HG02840 (cell line): ENCODE results near the gene SCN3B.

ENCODE experiments used
- ATAC-seq: cut with Tn5 transposase; IDR thresholded peaks from one replicate; pipeline ENCODE4 v1.9.1; 2021; ENCODE audit warnings: mild to moderate bottlenecking, moderate library complexity, moderate number of reproducible peaks; ENCODE audit not compliant: unreplicated experiment, low FRiP score

SCN3B gene

GRCh38 chr11:123654566-123655081 is at the start of gene SCN3B:
Gene SCN3B (minus strand): TSS chr11:123654624. CDS start chr11:123653801, 823 bp downstream.
- no peak for ATAC-seq

- no peak for ATAC-seq
Measured at GRCh38 chr11:123702696-123703095, 48.3 kb upstream of the SCN3B start.

GRCh38 chr11:123702139-123702538 is 47.7 kb upstream of the SCN3B start:
- ATAC-seq, result no peak

GRCh38 chr11:123700772-123701171 is 46.3 kb upstream of the SCN3B start:
- no peak for ATAC-seq

- ATAC-seq, result no peak
Measured at GRCh38 chr11:123698546-123699127, 44.2 kb upstream of the SCN3B start.

- ATAC-seq, result no peak
Measured at GRCh38 chr11:123696183-123696582, 41.8 kb upstream of the SCN3B start.

- ATAC-seq, result no peak
Measured at GRCh38 chr11:123695231-123695630, 40.8 kb upstream of the SCN3B start.

GRCh38 chr11:123694551-123694950 is 40.1 kb upstream of the SCN3B start:
- ATAC-seq, result no peak

GRCh38 chr11:123692961-123693360 is 38.5 kb upstream of the SCN3B start:
- no peak for ATAC-seq

GRCh38 chr11:123690485-123690884 is 36.1 kb upstream of the SCN3B start:
- ATAC-seq, result no peak

GRCh38 chr11:123684601-123685000 is 30.2 kb upstream of the SCN3B start:
- no peak for ATAC-seq

GRCh38 chr11:123683428-123684170 is 29.2 kb upstream of the SCN3B start:
- no peak for ATAC-seq

GRCh38 chr11:123682696-123683410 is 28.4 kb upstream of the SCN3B start:
- ATAC-seq, result no peak

GRCh38 chr11:123681030-123681429 is 26.6 kb upstream of the SCN3B start:
- no peak for ATAC-seq

GRCh38 chr11:123678246-123678645 is 23.8 kb upstream of the SCN3B start:
- no peak for ATAC-seq

GRCh38 chr11:123677510-123677909 is 23.1 kb upstream of the SCN3B start:
- no peak for ATAC-seq

GRCh38 chr11:123674297-123674696 is 19.9 kb upstream of the SCN3B start:
- ATAC-seq, result no peak

GRCh38 chr11:123672568-123672967 is 18.1 kb upstream of the SCN3B start:
- no peak for ATAC-seq

GRCh38 chr11:123671534-123671933 is 17.1 kb upstream of the SCN3B start:
- no peak for ATAC-seq

- no peak for ATAC-seq
Measured at GRCh38 chr11:123670081-123670480, 15.7 kb upstream of the SCN3B start.

- no peak for ATAC-seq
Measured at GRCh38 chr11:123665306-123665705, 10.9 kb upstream of the SCN3B start.
